ENCODE data around the gene KCNIP3. TPM values are rescaled to one million over a fixed set of nuclear protein-coding genes. Genes with fewer than 3 reads are reported as not detected.

The KCNIP3 gene
- total RNA-seq, 1 experiment from 2014 or later = not detected

GRCh38 chr2:95281786-95282185 lies 15.4 kb upstream of the KCNIP3 start:
- no peaks in the 10 kb centered on the region for H3K27me3 ChIP-seq (replicated peaks; ENCODE audit: control insufficient read depth, insufficient read depth, low read length)
- no peaks in the 10 kb centered on the region for H3K36me3 ChIP-seq (ENCODE audit: control insufficient read depth, insufficient read depth, low read length)
- no peak overlapping the region for H3K27ac Mint-ChIP-seq (ENCODE audit: unreplicated experiment)
- H3K4me3 ChIP-seq (ENCODE audit: low read depth, low read length) = no peak overlapping the region
- no peaks in the 10 kb centered on the region for H3K9me3 Mint-ChIP-seq (ENCODE audit: unreplicated experiment)
- ChIA-PET POLR2A (no interaction called here), CTCF (no interaction called here)
- TF ChIP-seq CTCF (IDR thresholded peaks at IDR 0.05; ENCODE audit: insufficient read depth in 1 of 2, low read depth in 1 of 2, low read length in 1 of 2, severe bottlenecking in 1 of 2, unreplicated experiment in 1 of 2) = no peak
- no peak overlapping the region for H3K4me3 Mint-ChIP-seq (ENCODE audit: unreplicated experiment)
- no peaks in the 10 kb centered on the region for H3K4me1 Mint-ChIP-seq (ENCODE audit: low read depth, unreplicated experiment)
- no peaks in the 10 kb centered on the region for H3K36me3 Mint-ChIP-seq (ENCODE audit: insufficient read depth, unreplicated experiment)
- H3K4me1 ChIP-seq = no peaks in the 10 kb centered on the region
- DNase-seq = no peak
- BruUV-seq (replicated peaks) = no TSS peak
- no peaks in the 10 kb centered on the region for H3K27me3 Mint-ChIP-seq (ENCODE audit: insufficient read depth, unreplicated experiment)
- intact Hi-C loops (cut with micrococcal nuclease; ENCODE audit: unreplicated experiment) = no loop called here
- H3K9me3 ChIP-seq = no peaks in the 10 kb centered on the region

- Mint-ChIP-seq H3K27ac (ENCODE audit: unreplicated experiment) (no peak overlapping the region), H3K4me3 (ENCODE audit: unreplicated experiment) (no peak overlapping the region), H3K36me3 (ENCODE audit: insufficient read depth, unreplicated experiment) (no peaks in the 10 kb centered on the region), H3K4me1 (ENCODE audit: low read depth, unreplicated experiment) (no peaks in the 10 kb centered on the region), H3K27me3 (ENCODE audit: insufficient read depth, unreplicated experiment) (no peaks in the 10 kb centered on the region), H3K9me3 (ENCODE audit: unreplicated experiment) (no peaks in the 10 kb centered on the region)
- Histone ChIP-seq H3K27me3 (replicated peaks; ENCODE audit: control insufficient read depth, insufficient read depth, low read length) (no peaks in the 10 kb centered on the region), H3K36me3 (ENCODE audit: control insufficient read depth, insufficient read depth, low read length) (no peaks in the 10 kb centered on the region), H3K4me1 (no peaks in the 10 kb centered on the region), H3K9me3 (no peaks in the 10 kb centered on the region), H3K4me3 (ENCODE audit: low read depth, low read length) (no peak overlapping the region)
- TF ChIP-seq CTCF (IDR thresholded peaks at IDR 0.05; ENCODE audit: insufficient read depth in 1 of 2, low read depth in 1 of 2, low read length in 1 of 2, severe bottlenecking in 1 of 2, unreplicated experiment in 1 of 2) = no peak
- BruUV-seq (replicated peaks) = no TSS peak
- POLR2A ChIA-PET = no interaction called here
- CTCF ChIA-PET = no interaction called here
- no peak for DNase-seq
- intact Hi-C loops (cut with micrococcal nuclease; ENCODE audit: unreplicated experiment) = no loop called here
Observed at GRCh38 chr2:95282458-95282857, 14.7 kb upstream of the KCNIP3 start.

DNA sequence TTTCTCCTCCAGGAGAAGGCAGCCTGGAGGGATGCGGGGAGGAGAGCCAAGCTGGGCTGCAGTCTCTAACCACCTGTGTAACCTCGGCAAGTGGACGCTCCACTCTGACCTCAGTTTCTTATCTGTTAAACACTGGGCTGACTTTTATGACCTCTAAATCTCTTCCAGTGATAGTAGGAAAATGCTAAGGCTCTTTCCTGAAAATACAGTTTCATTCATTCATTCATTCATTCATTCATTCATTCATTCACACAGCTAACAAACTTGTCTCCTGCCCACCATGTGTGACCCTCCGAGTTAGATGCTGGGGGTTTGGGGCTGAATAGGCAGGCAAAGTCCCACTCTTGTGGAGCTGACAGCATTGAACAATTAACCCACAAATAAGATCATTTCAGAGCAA lies 13.6 kb upstream of the KCNIP3 start:
- no peak for TF ChIP-seq CTCF (IDR thresholded peaks at IDR 0.05; ENCODE audit: insufficient read depth in 1 of 2, low read depth in 1 of 2, low read length in 1 of 2, severe bottlenecking in 1 of 2, unreplicated experiment in 1 of 2)
- H3K27me3 Mint-ChIP-seq (ENCODE audit: insufficient read depth, unreplicated experiment) = no peaks in the 10 kb centered on the region
- H3K27me3 ChIP-seq (replicated peaks; ENCODE audit: control insufficient read depth, insufficient read depth, low read length) = no peaks in the 10 kb centered on the region
- ChIA-PET POLR2A (no interaction called here), CTCF (no interaction called here)
- no peak for DNase-seq
- no peak overlapping the region for H3K27ac Mint-ChIP-seq (ENCODE audit: unreplicated experiment)
- no peaks in the 10 kb centered on the region for H3K36me3 Mint-ChIP-seq (ENCODE audit: insufficient read depth, unreplicated experiment)
- H3K36me3 ChIP-seq (ENCODE audit: control insufficient read depth, insufficient read depth, low read length) = no peaks in the 10 kb centered on the region
- H3K4me1 ChIP-seq = no peaks in the 10 kb centered on the region
- H3K4me1 Mint-ChIP-seq (ENCODE audit: low read depth, unreplicated experiment) = no peaks in the 10 kb centered on the region
- H3K9me3 Mint-ChIP-seq (ENCODE audit: unreplicated experiment) = no peaks in the 10 kb centered on the region
- intact Hi-C loops (cut with micrococcal nuclease; ENCODE audit: unreplicated experiment) = no loop called here
- no peak overlapping the region for H3K4me3 Mint-ChIP-seq (ENCODE audit: unreplicated experiment)
- BruUV-seq (replicated peaks) = no TSS peak
- no peaks in the 10 kb centered on the region for H3K9me3 ChIP-seq
- H3K4me3 ChIP-seq (ENCODE audit: low read depth, low read length) = no peak overlapping the region

All from Caco-2 (cell line).